Measurements from ENCODE around the gene SYT13.

SYT13 gene

GRCh38 chr11:45260071-45260470 is 26.1 kb downstream of the SYT13 start:
- H2BK120ac ChIP-seq (ENCODE audit: low read depth, low read length): no peak overlapping the region
- no peak overlapping the region for H3K18ac ChIP-seq (ENCODE audit: low read depth in 1 of 2, low read length in 2 of 2)
- H2AFZ ChIP-seq (ENCODE audit: low read depth, low read length): no peak overlapping the region
- no peaks in the 10 kb centered on the region for H3K36me3 ChIP-seq (ENCODE audit: control insufficient read depth in 1 of 2, insufficient read depth in 2 of 2, low read depth in 1 of 2, low read length in 2 of 2)
- H3K9me3 ChIP-seq (ENCODE audit: control insufficient read depth, low read length): no peaks in the 10 kb centered on the region
- H4K8ac ChIP-seq (ENCODE audit: low read length): no peak overlapping the region
- no peak overlapping the region for H3K23ac ChIP-seq (ENCODE audit: low read length in 2 of 2)
- no peaks in the 10 kb centered on the region for H3K79me1 ChIP-seq (replicated peaks; ENCODE audit: low read length, poor library complexity, severe bottlenecking)
- H3K27me3 ChIP-seq (ENCODE audit: control insufficient read depth in 1 of 2, insufficient read depth in 1 of 2, low read length in 2 of 2): peaks cover 0 to 22% of the 10 kb centered on the region in 2 experiments
- H3K4me2 ChIP-seq (ENCODE audit: low read length, poor library complexity, severe bottlenecking): no peak overlapping the region
- H4K91ac ChIP-seq (ENCODE audit: low read length): no peak overlapping the region
- H2BK15ac ChIP-seq (ENCODE audit: low read depth, poor library complexity, severe bottlenecking): no peak overlapping the region
- H3K4me3 ChIP-seq (ENCODE audit: insufficient read depth in 1 of 2, low read depth in 1 of 2, low read length in 2 of 2): no peak overlapping the region
- no peak overlapping the region for H2AK5ac ChIP-seq (ENCODE audit: low read length, severe bottlenecking)
- DNase-seq: no peak
- no peak overlapping the region for H3K4ac ChIP-seq (ENCODE audit: low read depth in 1 of 2, low read length in 2 of 2)
- peaks cover 14% of the 10 kb centered on the region for H3K4me1 ChIP-seq (ENCODE audit: control insufficient read depth, insufficient read depth, low read depth, low read length)
- no peak overlapping the region for H2BK12ac ChIP-seq (ENCODE audit: low read length in 2 of 2)
- H3K14ac ChIP-seq (ENCODE audit: low read length in 2 of 2): no peak overlapping the region
- no peak overlapping the region for H3K9ac ChIP-seq (ENCODE audit: low read length)
- H3K27ac ChIP-seq (ENCODE audit: low read length, poor library complexity, severe bottlenecking): no peak overlapping the region
- no peak overlapping the region for H2BK5ac ChIP-seq (ENCODE audit: low read depth, low read length, poor library complexity, severe bottlenecking)

DNA sequence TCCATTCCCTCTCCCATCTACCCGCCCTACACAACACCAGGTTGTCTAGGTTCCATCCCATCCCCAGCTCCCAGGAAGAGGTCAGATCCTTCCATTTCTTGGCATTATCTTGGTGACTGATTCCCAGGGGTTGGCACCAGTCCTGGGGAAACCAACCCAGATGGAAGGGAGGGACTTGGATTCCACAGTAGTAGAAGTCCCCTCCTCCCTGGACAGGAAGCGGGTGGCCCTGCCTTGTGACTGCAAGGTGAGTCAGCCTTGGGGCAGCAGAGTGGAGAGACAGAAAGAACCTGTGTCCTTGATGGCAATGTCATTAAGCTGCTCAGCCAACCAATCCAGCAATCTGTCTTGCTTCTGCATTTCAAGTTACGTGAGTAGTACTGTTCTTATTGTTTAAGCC is 26.5 kb downstream of the SYT13 start:
- Histone ChIP-seq H2AK5ac (ENCODE audit: low read length, severe bottlenecking) (no peak overlapping the region), H3K79me1 (replicated peaks; ENCODE audit: low read length, poor library complexity, severe bottlenecking) (no peaks in the 10 kb centered on the region), H3K9ac (ENCODE audit: low read length) (no peak overlapping the region), H3K4me1 (ENCODE audit: control insufficient read depth, insufficient read depth, low read depth, low read length) (peaks cover 14% of the 10 kb centered on the region), H3K4me3 (ENCODE audit: insufficient read depth in 1 of 2, low read depth in 1 of 2, low read length in 2 of 2) (no peak overlapping the region), H2AFZ (ENCODE audit: low read depth, low read length) (no peak overlapping the region), H3K18ac (ENCODE audit: low read depth in 1 of 2, low read length in 2 of 2) (no peak overlapping the region), H2BK5ac (ENCODE audit: low read depth, low read length, poor library complexity, severe bottlenecking) (no peak overlapping the region), H4K91ac (ENCODE audit: low read length) (no peak overlapping the region), H2BK120ac (ENCODE audit: low read depth, low read length) (no peak overlapping the region), H3K4me2 (ENCODE audit: low read length, poor library complexity, severe bottlenecking) (no peak overlapping the region), H4K8ac (ENCODE audit: low read length) (no peak overlapping the region), H3K14ac (ENCODE audit: low read length in 2 of 2) (no peak overlapping the region), H3K27ac (ENCODE audit: low read length, poor library complexity, severe bottlenecking) (no peak overlapping the region), H3K27me3 (ENCODE audit: control insufficient read depth in 1 of 2, insufficient read depth in 1 of 2, low read length in 2 of 2) (peaks cover 0 to 23% of the 10 kb centered on the region in 2 experiments), H3K9me3 (ENCODE audit: control insufficient read depth, low read length) (no peaks in the 10 kb centered on the region), H2BK12ac (ENCODE audit: low read length in 2 of 2) (no peak overlapping the region), H2BK15ac (ENCODE audit: low read depth, poor library complexity, severe bottlenecking) (no peak overlapping the region), H3K36me3 (ENCODE audit: control insufficient read depth in 1 of 2, insufficient read depth in 2 of 2, low read depth in 1 of 2, low read length in 2 of 2) (no peaks in the 10 kb centered on the region), H3K23ac (ENCODE audit: low read length in 2 of 2) (no peak overlapping the region), H3K4ac (ENCODE audit: low read depth in 1 of 2, low read length in 2 of 2) (no peak overlapping the region)
- 92% methylated on average over 3 of the region's 3 CpGs for WGBS
- DNase-seq: no peak

GRCh38 chr11:45258982-45259530 is 27.1 kb downstream of the SYT13 start:
- Histone ChIP-seq H2BK120ac (ENCODE audit: low read depth, low read length) (no peak overlapping the region), H2BK15ac (ENCODE audit: low read depth, poor library complexity, severe bottlenecking) (no peak overlapping the region), H2AFZ (ENCODE audit: low read depth, low read length) (no peak overlapping the region), H3K9me3 (ENCODE audit: control insufficient read depth, low read length) (no peaks in the 10 kb centered on the region), H2BK5ac (ENCODE audit: low read depth, low read length, poor library complexity, severe bottlenecking) (no peak overlapping the region), H3K9ac (ENCODE audit: low read length) (no peak overlapping the region), H3K4me2 (ENCODE audit: low read length, poor library complexity, severe bottlenecking) (no peak overlapping the region), H4K8ac (ENCODE audit: low read length) (no peak overlapping the region), H4K91ac (ENCODE audit: low read length) (no peak overlapping the region), H2BK12ac (ENCODE audit: low read length in 2 of 2) (no peak overlapping the region), H3K27me3 (ENCODE audit: control insufficient read depth in 1 of 2, insufficient read depth in 1 of 2, low read length in 2 of 2) (peaks cover 0 to 28% of the 10 kb centered on the region in 2 experiments), H3K4ac (ENCODE audit: low read depth in 1 of 2, low read length in 2 of 2) (no peak overlapping the region), H3K14ac (ENCODE audit: low read length in 2 of 2) (no peak overlapping the region), H3K4me3 (ENCODE audit: insufficient read depth in 1 of 2, low read depth in 1 of 2, low read length in 2 of 2) (no peak overlapping the region), H3K4me1 (ENCODE audit: control insufficient read depth, insufficient read depth, low read depth, low read length) (peaks cover 13% of the 10 kb centered on the region), H3K79me1 (replicated peaks; ENCODE audit: low read length, poor library complexity, severe bottlenecking) (no peaks in the 10 kb centered on the region), H3K36me3 (ENCODE audit: control insufficient read depth in 1 of 2, insufficient read depth in 2 of 2, low read depth in 1 of 2, low read length in 2 of 2) (no peaks in the 10 kb centered on the region), H2AK5ac (ENCODE audit: low read length, severe bottlenecking) (no peak overlapping the region), H3K18ac (ENCODE audit: low read depth in 1 of 2, low read length in 2 of 2) (no peak overlapping the region), H3K23ac (ENCODE audit: low read length in 2 of 2) (no peak overlapping the region), H3K27ac (ENCODE audit: low read length, poor library complexity, severe bottlenecking) (no peak overlapping the region)
- 37% methylated on average over 2 of the region's 4 CpGs for WGBS
- no peak for DNase-seq

- Histone ChIP-seq H3K27ac (ENCODE audit: low read length, poor library complexity, severe bottlenecking) (no peak overlapping the region), H3K9me3 (ENCODE audit: control insufficient read depth, low read length) (no peaks in the 10 kb centered on the region), H2BK12ac (ENCODE audit: low read length in 2 of 2) (no peak overlapping the region), H4K8ac (ENCODE audit: low read length) (no peak overlapping the region), H2BK15ac (ENCODE audit: low read depth, poor library complexity, severe bottlenecking) (no peak overlapping the region), H3K18ac (ENCODE audit: low read depth in 1 of 2, low read length in 2 of 2) (no peak overlapping the region), H2BK5ac (ENCODE audit: low read depth, low read length, poor library complexity, severe bottlenecking) (no peak overlapping the region), H2AFZ (ENCODE audit: low read depth, low read length) (no peak overlapping the region), H3K4me1 (ENCODE audit: control insufficient read depth, insufficient read depth, low read depth, low read length) (peaks cover 9% of the 10 kb centered on the region), H3K36me3 (ENCODE audit: control insufficient read depth in 1 of 2, insufficient read depth in 2 of 2, low read depth in 1 of 2, low read length in 2 of 2) (no peaks in the 10 kb centered on the region), H3K27me3 (ENCODE audit: control insufficient read depth in 1 of 2, insufficient read depth in 1 of 2, low read length in 2 of 2) (peaks cover 0 to 65% of the 10 kb centered on the region in 2 experiments), H3K14ac (ENCODE audit: low read length in 2 of 2) (no peak overlapping the region), H3K23ac (ENCODE audit: low read length in 2 of 2) (no peak overlapping the region), H3K4me2 (ENCODE audit: low read length, poor library complexity, severe bottlenecking) (no peak overlapping the region), H3K4me3 (ENCODE audit: insufficient read depth in 1 of 2, low read depth in 1 of 2, low read length in 2 of 2) (no peak overlapping the region), H2AK5ac (ENCODE audit: low read length, severe bottlenecking) (no peak overlapping the region), H2BK120ac (ENCODE audit: low read depth, low read length) (no peak overlapping the region), H3K9ac (ENCODE audit: low read length) (no peak overlapping the region), H3K79me1 (replicated peaks; ENCODE audit: low read length, poor library complexity, severe bottlenecking) (no peaks in the 10 kb centered on the region), H3K4ac (ENCODE audit: low read depth in 1 of 2, low read length in 2 of 2) (no peak overlapping the region), H4K91ac (ENCODE audit: low read length) (no peak overlapping the region)
- DNase-seq: peak; percentile 5
- WGBS: 80% methylated on average over 3 of the region's 4 CpGs
Measured at GRCh38 chr11:45254070-45254469, 32.1 kb downstream of the SYT13 start.

Measured in mesenchymal stem cell (in vitro differentiated cells and primary cell).